SK-N-SH (cell line): ENCODE measurements around the gene CCNY. TPM values are rescaled to one million over a fixed set of nuclear protein-coding genes. Genes with fewer than 3 reads are reported as not detected.

ENCODE experiments used
- CTCF ChIA-PET: fragments of 300-600, 350-600 bp; formaldehyde crosslinking; extraction: SDS; loops from one replicate; lab custom pipeline; 2021; lab: Yijun Ruan, JAX
- POLR2A ChIA-PET: fragments of 350-600 bp; sonication (Branson Sonifier 250); formaldehyde crosslinking; extraction: SDS; loops from one replicate; lab custom pipeline; 2020; ENCODE audit warnings: antibody characterized with exemption, inconsistent platforms; lab: Yijun Ruan, JAX
- DNase-seq: peaks from one replicate; pipeline ENCODE4 v3.0.0; 2012
- H2AFZ ChIP-seq: fragments of 200-600 bp; sonication (generic); 2 replicates; pipeline ENCODE4 v1.8.1; 2016; ENCODE audit warnings: antibody characterized with exemption, mild to moderate bottlenecking, low read depth
- H3F3A ChIP-seq: fragments of 200-600 bp; sonication (generic); replicated peaks from 2 replicates; pipeline ENCODE3; 2016; ENCODE audit warnings: antibody characterized with exemption, mild to moderate bottlenecking; ENCODE audit not compliant: insufficient read depth
- H3K27ac ChIP-seq, 2 experiments: fragments of 200-500 bp in 1 of 2; fragments of 200-600 bp in 1 of 2; sonication (Bioruptor generic) in 1 of 2; sonication (generic), shearing (Covaris generic) in 1 of 2; 2 replicates each; pipeline versions ENCODE4 v1.5.1 to v1.6.1; 2014 to 2016; ENCODE audit warnings: low read depth in 2 of 2, inconsistent platforms in 1 of 2, low read length in 1 of 2, mild to moderate bottlenecking in 1 of 2, mixed read lengths in 1 of 2
- H3K27me3 ChIP-seq: fragments of 200-600 bp; sonication (generic), shearing (Covaris generic); 2 replicates; pipeline ENCODE4 v1.6.1; 2016; ENCODE audit warnings: mixed run types; ENCODE audit not compliant: insufficient read depth
- H3K36me3 ChIP-seq, 2 experiments: fragments of 200-500 bp in 1 of 2; fragments of 200-600 bp in 1 of 2; sonication (Bioruptor generic) in 1 of 2; sonication (generic) in 1 of 2; replicated peaks in 1 of 2; 2 replicates each; pipeline versions ENCODE3 to v1.5.1; 2014 to 2016; ENCODE audit warnings: low read length in 1 of 2, mild to moderate bottlenecking in 1 of 2; ENCODE audit not compliant: insufficient read depth in 2 of 2, control insufficient read depth in 1 of 2
- H3K4me1 ChIP-seq, 2 experiments: fragments of 200-500 bp in 1 of 2; fragments of 200-600 bp in 1 of 2; sonication (Bioruptor generic) in 1 of 2; sonication (generic), shearing (Covaris generic) in 1 of 2; 2 replicates each; pipeline versions ENCODE4 v1.5.1 to v1.6.1; 2014 to 2016; ENCODE audit warnings: low read depth in 1 of 2, low read length in 1 of 2, mixed run types in 1 of 2; ENCODE audit not compliant: insufficient read depth in 2 of 2, control insufficient read depth in 1 of 2
- H3K4me2 ChIP-seq: fragments of 200-600 bp; sonication (generic), shearing (Covaris generic); 2 replicates; pipeline ENCODE4 v1.6.1; 2017; ENCODE audit warnings: mixed run types
- H3K4me3 ChIP-seq, 2 experiments: fragments of 200-500 bp in 1 of 2; fragments of 200-600 bp in 1 of 2; sonication (Bioruptor generic) in 1 of 2; sonication (generic), shearing (Covaris generic) in 1 of 2; 2 replicates each; pipeline versions ENCODE4 v1.5.1 to v1.8.1; 2014 to 2016; ENCODE audit warnings: low read depth in 2 of 2, inconsistent platforms in 1 of 2, low read length in 1 of 2, mild to moderate bottlenecking in 1 of 2, mixed read lengths in 1 of 2, moderate library complexity in 1 of 2
- H3K79me2 ChIP-seq: fragments of 200-600 bp; sonication (generic); 2 replicates; pipeline ENCODE4 v1.8.1; 2017; ENCODE audit warnings: mild to moderate bottlenecking; ENCODE audit not compliant: insufficient read depth
- H3K9ac ChIP-seq: fragments of 200-600 bp; sonication (generic); 2 replicates; pipeline ENCODE4 v1.6.1; 2017; ENCODE audit warnings: mixed run types
- H3K9me2 ChIP-seq: fragments of 200-600 bp; sonication (generic); 2 replicates; pipeline ENCODE4 v1.6.1; 2017; ENCODE audit warnings: mixed run types
- H3K9me3 ChIP-seq: fragments of 200-600 bp; sonication (generic); 2 replicates; pipeline ENCODE4 v1.6.1; 2017; ENCODE audit warnings: mixed run types, mild to moderate bottlenecking, moderate library complexity
- H4K20me1 ChIP-seq: fragments of 200-600 bp; sonication (generic); 2 replicates; pipeline ENCODE4 v1.6.1; 2017; ENCODE audit warnings: mild to moderate bottlenecking, mixed run types; ENCODE audit not compliant: insufficient read depth
- EZH2phosphoT487 ChIP-seq: fragments of 200-600 bp; sonication (generic); IDR thresholded peaks from 2 replicates; pipeline ENCODE4 v1.6.1; 2017; ENCODE audit warnings: low read depth, mixed run types, mild to moderate bottlenecking, antibody characterized with exemption, moderate library complexity, borderline replicate concordance
- FOXJ3 ChIP-seq: sonication (generic); formaldehyde crosslinking; IDR thresholded peaks from 2 replicates; pipeline ENCODE4 v1.5.1; 2020; ENCODE audit warnings: mild to moderate bottlenecking, missing genetic modification reagents
- FOXM1 ChIP-seq: IDR thresholded peaks from 2 replicates; pipeline ENCODE4 v1.4.0; 2012; ENCODE audit warnings: low read depth, mild to moderate bottlenecking
- GABPA ChIP-seq: IDR thresholded peaks from 2 replicates; pipeline ENCODE4 v1.4.0; 2012; ENCODE audit warnings: low read depth, mild to moderate bottlenecking
- GATA2 ChIP-seq: sonication (generic); formaldehyde crosslinking; IDR thresholded peaks from 2 replicates; pipeline ENCODE4 v1.5.0; 2020; ENCODE audit warnings: mild to moderate bottlenecking, missing genetic modification reagents
- MAX ChIP-seq: IDR thresholded peaks from 2 replicates; pipeline ENCODE4 v1.4.0; 2012; ENCODE audit warnings: low read depth
- MEF2A ChIP-seq: IDR thresholded peaks from 2 replicates; pipeline ENCODE4 v1.4.0; 2012; ENCODE audit warnings: low read depth, borderline replicate concordance
- NRF1 ChIP-seq: IDR thresholded peaks from 2 replicates; pipeline ENCODE4 v1.6.1; 2012; ENCODE audit warnings: low read depth, mild to moderate bottlenecking, low read length
- PBX3 ChIP-seq: IDR thresholded peaks from 2 replicates; pipeline ENCODE4; 2012
- POLR2AphosphoS5 ChIP-seq: IDR thresholded peaks from 2 replicates; pipeline ENCODE4 v1.6.1; 2012; ENCODE audit warnings: low read depth, low read length
- RAD21 ChIP-seq: IDR thresholded peaks from 2 replicates; pipeline ENCODE4 v1.6.1; 2012; ENCODE audit warnings: mild to moderate bottlenecking, low read length
- REST ChIP-seq: IDR thresholded peaks from 2 replicates; pipeline ENCODE4 v1.6.1; 2012; ENCODE audit warnings: mild to moderate bottlenecking, low read depth, low read length, moderate library complexity
- RFX5 ChIP-seq: IDR thresholded peaks from 2 replicates; pipeline ENCODE4 v1.6.1; 2012; ENCODE audit warnings: mild to moderate bottlenecking, improper control_type of control experiment, low read length
- RXRA ChIP-seq: IDR thresholded peaks from 2 replicates; pipeline ENCODE4 v1.4.0; 2012; ENCODE audit warnings: low read depth, mild to moderate bottlenecking, borderline replicate concordance
- TEAD4 ChIP-seq: IDR thresholded peaks from 2 replicates; pipeline ENCODE4 v1.4.0; 2012; ENCODE audit warnings: mild to moderate bottlenecking, borderline replicate concordance; ENCODE audit not compliant: insufficient read depth
- ZBTB33 ChIP-seq: IDR thresholded peaks from 2 replicates; pipeline ENCODE4 v1.4.0; 2012; ENCODE audit warnings: low read depth, borderline replicate concordance
- WGBS: methylation state at CpG from one replicate; pipeline ENCODE4 v1.1.6; 2017; ENCODE audit warnings: low lambda C conversion rate; 5-methylcytosine and 5-hydroxymethylcytosine counted together
- polyA plus RNA-seq, 3 experiments: library from polyadenylated mRNA; depleted of rRNA; stranded (reverse); fragments of >200 nt; gene quantifications; 2 replicates each; pipeline ENCODE4 v1.2.3, GENCODE V29; 2012
- TF ChIP-seq, protein P1 (sequence below): fragments of 150-350 bp; IDR thresholded peaks from 2 replicates; pipeline ENCODE4 v1.6.1; 2016; ENCODE audit warnings: mild to moderate bottlenecking, low read depth, low read length
- TF ChIP-seq, protein P2 (sequence below): fragments of 150-350 bp; IDR thresholded peaks from 2 replicates; pipeline ENCODE4 v1.6.1; 2017; ENCODE audit warnings: antibody characterized with exemption, low read length, low read depth, borderline replicate concordance

Gene CCNY
- polyA plus RNA-seq, 1 of the 3 experiments (the other 2 are of a cell fraction), result 29.4 TPM

- CTCF ChIA-PET, result no interaction called here
- DNase-seq, result no peak
- no peaks in the 10 kb centered on the region for H3K9me2 ChIP-seq
- TF ChIP-seq TEAD4 (no peak), EZH2phosphoT487 (no peak), FOXJ3 (CRISPR knock-in tag) (no peak)
- no peak overlapping the region for H2AFZ ChIP-seq
- H3K9me3 ChIP-seq, result no peaks in the 10 kb centered on the region
- H3K4me3 ChIP-seq, result no peak overlapping the region
- H3F3A ChIP-seq, result no peaks in the 10 kb centered on the region
- H3K36me3 ChIP-seq, result peaks cover 2 to 8% of the 10 kb centered on the region in 2 experiments
- H3K4me1 ChIP-seq, result peaks cover 0 to 15% of the 10 kb centered on the region in 2 experiments; a peak in 2 of 4 replicates
- H3K27ac ChIP-seq, result no peak overlapping the region
- no peaks in the 10 kb centered on the region for H3K27me3 ChIP-seq
- POLR2A ChIA-PET, result no interaction called here
- H3K4me2 ChIP-seq, result no peak overlapping the region
- peaks cover 22% of the 10 kb centered on the region; the same call in 1 of the 2 replicates for H3K79me2 ChIP-seq
- over 99% methylated on average over 8 of the region's 8 CpGs for WGBS
- H4K20me1 ChIP-seq, result peaks cover 14% of the 10 kb centered on the region; the same call in 1 of the 2 replicates
- no peak overlapping the region for H3K9ac ChIP-seq
These were observed 171.3 kb downstream of the CCNY start for GRCh38 chr10:35507519-35508109.

GRCh38 chr10:35508647-35509046 is 172.3 kb downstream of the CCNY start:
- Histone ChIP-seq H3K9ac (no peak overlapping the region), H3K79me2 (peaks cover 20% of the 10 kb centered on the region; the same call in 1 of the 2 replicates), H3F3A (no peaks in the 10 kb centered on the region), H3K4me3 (no peak overlapping the region), H3K27me3 (no peaks in the 10 kb centered on the region), H3K27ac (no peak overlapping the region), H3K9me2 (no peaks in the 10 kb centered on the region), H3K9me3 (no peaks in the 10 kb centered on the region), H3K4me1 (peaks cover 0 to 5% of the 10 kb centered on the region in 2 experiments; a peak in 2 of 4 replicates), H3K4me2 (no peak overlapping the region), H3K36me3 (peaks cover 2 to 8% of the 10 kb centered on the region in 2 experiments), H2AFZ (no peak overlapping the region), H4K20me1 (peaks cover 14% of the 10 kb centered on the region; the same call in 1 of the 2 replicates)
- ChIA-PET CTCF (no interaction called here), POLR2A (no interaction called here)
- no peak for DNase-seq
- 94% methylated on average over 1 of the region's 1 CpG for WGBS
- TF ChIP-seq NRF1, result no peak
- TF ChIP-seq, protein P1, sequence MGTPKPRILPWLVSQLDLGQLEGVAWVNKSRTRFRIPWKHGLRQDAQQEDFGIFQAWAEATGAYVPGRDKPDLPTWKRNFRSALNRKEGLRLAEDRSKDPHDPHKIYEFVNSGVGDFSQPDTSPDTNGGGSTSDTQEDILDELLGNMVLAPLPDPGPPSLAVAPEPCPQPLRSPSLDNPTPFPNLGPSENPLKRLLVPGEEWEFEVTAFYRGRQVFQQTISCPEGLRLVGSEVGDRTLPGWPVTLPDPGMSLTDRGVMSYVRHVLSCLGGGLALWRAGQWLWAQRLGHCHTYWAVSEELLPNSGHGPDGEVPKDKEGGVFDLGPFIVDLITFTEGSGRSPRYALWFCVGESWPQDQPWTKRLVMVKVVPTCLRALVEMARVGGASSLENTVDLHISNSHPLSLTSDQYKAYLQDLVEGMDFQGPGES, result no peak
- TF ChIP-seq RAD21, result no peak
- TF ChIP-seq MAX, result no peak
- TF ChIP-seq POLR2AphosphoS5, result no peak
- no peak for TF ChIP-seq ZBTB33
- TF ChIP-seq FOXM1, result no peak
- TF ChIP-seq PBX3, result no peak
- no peak for TF ChIP-seq MEF2A
- no peak for TF ChIP-seq GABPA
- no peak for TF ChIP-seq REST
- TF ChIP-seq, protein P2, sequence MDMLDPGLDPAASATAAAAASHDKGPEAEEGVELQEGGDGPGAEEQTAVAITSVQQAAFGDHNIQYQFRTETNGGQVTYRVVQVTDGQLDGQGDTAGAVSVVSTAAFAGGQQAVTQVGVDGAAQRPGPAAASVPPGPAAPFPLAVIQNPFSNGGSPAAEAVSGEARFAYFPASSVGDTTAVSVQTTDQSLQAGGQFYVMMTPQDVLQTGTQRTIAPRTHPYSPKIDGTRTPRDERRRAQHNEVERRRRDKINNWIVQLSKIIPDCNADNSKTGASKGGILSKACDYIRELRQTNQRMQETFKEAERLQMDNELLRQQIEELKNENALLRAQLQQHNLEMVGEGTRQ, result no peak
- TF ChIP-seq RFX5, result no peak
- no peak for TF ChIP-seq RXRA
- no peak for TF ChIP-seq GATA2
